ELR (cell line): ENCODE measurements around the gene RHOV.

ENCODE experiments used
- DNase-seq: peaks from one replicate; pipeline ENCODE4 v3.0.0-alpha.2; 2015; ENCODE audit warnings: low read depth

RHOV gene, protein sequence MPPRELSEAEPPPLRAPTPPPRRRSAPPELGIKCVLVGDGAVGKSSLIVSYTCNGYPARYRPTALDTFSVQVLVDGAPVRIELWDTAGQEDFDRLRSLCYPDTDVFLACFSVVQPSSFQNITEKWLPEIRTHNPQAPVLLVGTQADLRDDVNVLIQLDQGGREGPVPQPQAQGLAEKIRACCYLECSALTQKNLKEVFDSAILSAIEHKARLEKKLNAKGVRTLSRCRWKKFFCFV

DNA sequence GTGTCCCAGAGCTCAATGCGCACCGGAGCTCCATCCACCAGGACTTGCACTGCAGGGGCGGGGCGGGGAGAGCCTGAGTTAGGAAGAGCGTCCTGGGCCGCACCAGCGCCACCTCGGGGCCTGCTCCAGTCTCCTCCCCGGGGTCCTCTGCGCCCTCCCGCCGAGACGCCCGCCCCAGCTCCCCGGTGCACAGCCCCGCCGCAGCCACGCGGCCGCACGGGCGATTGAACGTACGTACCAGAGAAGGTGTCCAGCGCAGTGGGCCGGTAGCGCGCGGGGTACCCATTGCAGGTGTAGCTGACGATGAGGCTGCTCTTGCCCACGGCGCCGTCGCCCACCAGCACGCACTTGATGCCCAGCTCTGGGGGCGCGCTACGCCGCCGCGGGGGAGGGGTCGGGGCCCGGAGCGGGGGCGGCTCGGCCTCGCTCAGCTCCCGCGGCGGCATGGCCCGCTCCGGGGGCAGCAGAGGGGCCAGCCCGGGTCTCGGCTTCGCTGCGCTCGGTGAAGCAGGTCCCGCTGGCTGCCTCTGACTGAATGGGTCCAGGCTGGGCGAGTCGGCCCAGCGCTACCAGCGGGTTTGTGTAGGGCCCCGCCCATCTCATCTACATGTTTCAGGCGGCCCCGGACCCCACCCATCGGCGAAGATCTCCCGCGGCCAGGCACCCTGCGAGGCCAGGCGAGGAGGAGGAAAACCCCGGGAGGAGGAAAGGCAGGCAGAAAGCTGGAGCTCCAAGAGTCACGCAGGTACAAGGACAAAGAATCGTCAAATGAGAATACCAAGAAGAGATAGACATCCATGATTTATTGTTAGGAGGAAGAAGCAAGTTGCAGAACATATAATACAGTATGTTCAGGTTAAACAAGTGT, at the start of gene RHOV:
Gene RHOV (minus strand): TSS at position 541 of the 868 bp plus-strand sequence. CDS start 95 bp downstream, at position 446.
- peak; percentile 68 for DNase-seq

DNA sequence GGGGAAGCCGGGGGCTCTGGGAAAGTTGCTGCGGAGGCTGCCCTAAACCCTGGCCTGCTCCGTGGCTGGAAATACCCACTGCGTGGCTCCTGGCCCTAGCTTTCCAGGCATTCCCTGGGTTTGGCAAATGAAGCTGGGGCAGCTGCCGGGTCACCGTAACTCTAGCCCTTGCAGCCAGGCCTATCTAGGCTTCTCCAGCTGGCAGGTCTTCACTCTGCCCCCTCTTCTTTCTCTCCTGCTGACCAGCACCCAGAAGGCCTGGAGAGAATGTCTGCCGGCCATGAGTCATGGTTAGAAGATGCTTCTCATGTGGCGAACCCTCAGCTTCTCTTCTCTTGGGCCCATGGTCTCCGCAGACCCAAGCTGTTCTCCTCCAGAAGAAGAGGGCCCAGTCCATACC, 49.5 kb upstream of the RHOV start:
- no peak for DNase-seq

DNA sequence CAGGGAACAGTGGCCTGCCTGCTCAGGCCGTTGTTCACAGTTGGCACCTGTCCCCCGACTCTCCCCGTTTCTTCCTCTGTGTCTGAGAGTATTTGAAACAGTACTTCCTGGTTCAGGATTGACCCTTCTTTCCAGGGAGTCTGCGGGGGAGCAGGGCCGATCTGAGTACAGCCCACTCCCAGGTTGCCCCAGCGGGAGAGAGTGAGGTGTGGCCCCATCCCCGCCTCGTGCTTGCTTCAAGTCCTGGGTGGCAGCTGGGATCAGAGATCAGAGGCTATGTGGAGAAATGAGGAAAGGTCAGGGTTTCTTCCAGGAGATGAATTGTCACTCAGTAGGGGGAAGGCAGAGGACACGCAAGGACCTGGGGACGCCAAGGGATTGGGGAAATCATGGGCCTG, 48.6 kb upstream of the RHOV start:
- no peak for DNase-seq

DNA sequence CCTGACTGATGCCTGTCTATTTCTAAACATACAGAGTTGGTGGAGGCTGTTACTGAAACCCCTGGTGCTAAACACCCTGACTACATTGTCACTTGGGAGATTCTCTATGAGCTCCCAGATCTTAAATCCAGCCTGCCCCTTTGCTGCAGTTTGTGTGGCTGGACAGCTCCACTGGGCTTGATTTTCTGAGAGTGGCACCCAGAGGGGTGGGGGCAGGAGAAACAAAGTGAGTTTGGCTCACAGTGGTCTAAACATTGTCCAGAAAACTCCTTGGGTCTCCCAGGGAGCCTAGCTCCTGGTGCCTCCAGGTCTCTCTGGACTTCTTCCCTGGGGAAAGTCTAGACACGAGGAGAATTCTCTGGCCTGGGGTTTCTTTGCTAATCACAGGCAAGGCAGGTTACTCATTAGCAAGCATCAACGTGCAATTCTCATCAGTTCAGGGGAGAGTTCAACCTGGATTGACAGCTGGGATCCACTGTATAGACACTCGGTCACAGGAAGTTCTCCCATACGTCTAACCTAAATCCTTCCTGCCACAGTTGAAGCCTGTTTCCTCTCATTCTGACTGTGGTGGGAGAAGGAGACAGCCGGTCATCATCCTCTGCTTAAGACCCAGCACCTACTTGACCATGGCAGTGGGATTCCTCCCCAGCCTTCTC, 48.0 kb upstream of the RHOV start:
- no peak for DNase-seq

DNA sequence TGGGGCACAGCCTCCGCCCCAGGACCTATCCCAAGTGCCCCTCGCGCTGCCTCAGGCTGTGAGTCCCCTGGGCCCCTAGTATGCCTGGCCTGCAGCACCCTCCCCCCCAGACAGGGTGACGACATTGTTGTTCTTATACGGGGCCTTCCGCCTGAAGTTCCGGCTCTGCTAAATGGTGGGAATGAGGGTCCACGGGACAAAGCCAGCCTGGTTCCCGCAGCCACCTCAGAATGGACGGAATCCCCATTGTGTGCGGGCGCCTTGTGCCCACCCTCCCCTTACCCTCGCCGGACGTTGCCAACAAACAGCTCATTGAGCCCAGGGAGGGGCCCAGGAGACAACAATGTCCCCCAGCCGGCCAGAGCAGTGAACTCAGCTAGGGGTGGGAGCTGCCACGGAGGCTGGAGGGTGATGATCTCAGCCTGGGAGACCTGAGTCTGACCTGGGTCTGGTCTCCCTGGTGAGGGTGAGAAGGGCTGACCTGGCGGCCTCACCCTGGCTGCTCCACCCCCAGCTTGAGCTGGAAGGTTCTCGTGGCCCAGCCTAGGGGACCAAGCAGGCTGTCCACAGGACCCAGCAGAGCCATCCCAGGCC, 44.9 kb upstream of the RHOV start:
- DNase-seq = no peak

DNA sequence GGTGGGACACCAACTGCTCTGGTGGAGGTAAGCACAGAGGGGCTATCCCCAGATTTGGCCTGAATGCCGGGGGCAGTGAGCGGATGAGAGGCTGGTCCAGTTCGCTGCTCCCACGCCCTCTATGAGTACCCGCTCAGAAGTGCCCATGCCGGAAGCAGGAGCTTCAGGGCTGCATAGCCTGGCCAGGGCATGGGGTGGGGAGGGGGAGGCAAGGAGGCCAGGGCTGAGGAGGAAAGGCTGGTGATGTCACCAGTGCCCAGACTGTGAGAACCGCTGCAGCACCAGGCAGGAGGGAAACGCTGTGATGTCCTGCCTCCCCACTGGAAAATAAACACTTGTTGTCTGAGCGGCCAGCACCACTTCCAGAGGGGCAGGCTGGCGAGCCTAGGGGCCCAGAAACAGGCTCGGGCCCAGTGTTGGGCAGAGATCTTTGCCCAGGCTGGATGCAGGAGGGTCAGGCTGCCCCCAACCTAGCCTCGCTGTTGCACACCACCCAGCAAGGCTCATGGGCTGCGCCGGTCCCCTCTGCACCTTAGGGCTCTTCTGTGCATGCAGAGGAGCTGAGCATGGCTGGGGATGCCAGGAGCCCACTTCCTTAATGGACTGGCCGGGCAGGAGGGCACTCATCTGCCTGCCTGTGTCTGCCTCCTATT, 44.2 kb upstream of the RHOV start:
- no peak for DNase-seq

DNA sequence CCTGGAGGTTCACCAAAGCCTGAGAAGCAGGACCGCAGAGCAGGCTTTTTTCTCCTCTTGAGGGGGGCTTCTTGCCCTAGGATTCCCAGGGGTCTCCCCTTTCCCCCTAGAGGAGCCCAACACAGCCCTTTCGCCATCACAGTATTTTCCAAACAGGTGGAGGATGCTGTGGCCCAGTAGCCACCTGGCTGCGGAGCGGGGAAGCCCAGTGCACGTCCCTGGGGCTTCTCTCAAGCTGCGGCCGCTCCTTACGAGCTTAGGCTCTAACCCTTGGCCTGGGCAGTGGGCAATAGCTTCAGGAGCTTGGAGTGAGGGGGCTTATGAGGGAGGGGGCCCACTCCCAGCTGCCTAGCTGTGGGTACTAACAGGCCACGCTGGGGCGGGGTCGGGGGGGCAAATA, 43.6 kb upstream of the RHOV start:
- DNase-seq = no peak

DNA sequence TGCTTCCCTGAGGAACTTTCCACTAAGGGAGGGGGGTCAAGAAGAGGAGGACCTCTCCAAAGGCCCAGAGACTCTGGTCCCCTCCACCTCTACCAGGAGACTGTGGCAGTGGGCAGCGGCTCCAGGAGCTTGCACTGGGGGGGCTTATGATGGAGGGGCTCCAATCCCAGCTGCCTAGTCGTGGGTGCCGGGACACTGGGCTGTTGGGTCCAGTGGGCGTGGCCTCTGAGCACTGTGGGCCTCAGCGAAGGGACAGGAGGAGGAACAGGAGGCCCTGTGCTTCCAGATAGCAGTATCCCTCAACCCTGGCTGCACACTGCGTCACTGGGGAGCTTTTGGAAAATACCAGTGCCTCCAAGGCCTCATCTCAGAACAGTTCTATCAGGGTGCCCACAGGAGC, 41.6 kb upstream of the RHOV start:
- DNase-seq = no peak

DNA sequence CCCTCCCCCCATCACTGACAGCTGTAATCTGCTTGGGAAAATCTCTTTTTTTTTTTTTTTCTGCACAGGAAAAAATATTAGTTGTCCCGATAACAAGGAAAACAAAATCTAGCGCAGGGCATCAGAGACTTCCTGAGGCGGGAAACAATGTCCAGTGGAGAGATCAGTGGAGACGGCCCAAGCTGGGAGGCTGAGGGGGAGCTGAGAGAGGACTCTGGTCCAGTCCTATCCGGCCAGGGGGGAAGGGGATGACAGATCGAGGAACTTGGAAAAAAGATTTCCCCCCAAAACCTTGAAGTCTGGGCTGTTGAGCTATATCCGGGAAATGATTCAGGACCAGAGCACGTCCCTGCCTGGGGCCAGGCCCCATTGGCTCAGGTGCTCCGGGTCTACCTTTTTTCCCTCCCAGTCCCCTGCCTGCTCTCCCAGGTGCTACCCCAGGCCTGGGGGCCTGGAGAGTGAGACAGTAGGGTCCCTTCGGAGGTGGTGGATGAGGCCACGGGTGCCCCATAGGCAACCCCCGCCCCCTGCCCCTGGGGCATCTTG, 41.2 kb upstream of the RHOV start:
- no peak for DNase-seq

DNA sequence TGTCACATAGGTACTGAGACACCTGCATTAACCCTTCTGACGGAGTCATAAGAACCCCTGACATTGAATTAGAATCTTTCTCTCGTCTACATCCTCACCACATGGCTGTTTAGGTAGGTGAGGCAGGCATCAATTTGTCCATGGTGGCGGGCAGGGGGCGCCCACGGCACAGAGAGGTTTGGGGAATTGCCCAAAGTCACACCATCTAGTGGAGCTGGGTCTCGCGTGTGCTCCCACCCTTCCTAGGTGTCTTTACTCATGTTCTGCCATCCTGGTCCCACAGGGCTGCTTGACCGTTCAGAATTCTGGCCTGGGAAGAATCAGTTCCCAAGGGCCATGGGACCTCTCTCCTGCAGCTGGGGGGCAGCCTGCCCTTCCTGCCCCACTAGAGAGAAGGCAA, 40.5 kb upstream of the RHOV start:
- no peak for DNase-seq

DNA sequence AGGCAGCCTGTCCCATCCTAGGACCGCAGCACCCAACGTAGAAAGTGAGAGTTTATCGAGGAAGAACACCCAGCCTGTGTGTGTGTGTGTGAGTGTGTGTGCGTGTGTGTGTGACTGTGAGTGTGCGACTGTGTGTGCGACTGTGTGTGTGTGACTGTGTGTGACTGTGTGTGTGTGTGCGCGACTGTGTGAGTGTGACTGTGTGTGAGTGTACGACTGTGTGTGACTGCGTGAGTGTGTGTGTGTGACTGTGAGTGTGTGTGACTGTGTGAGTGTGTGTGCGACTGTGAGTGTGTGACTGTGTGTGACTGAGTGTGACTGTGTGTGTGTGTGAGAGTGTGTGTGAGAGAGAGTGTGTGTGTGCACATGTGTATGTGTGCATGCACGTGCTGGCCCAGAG, 40.0 kb upstream of the RHOV start:
- DNase-seq = no peak

DNA sequence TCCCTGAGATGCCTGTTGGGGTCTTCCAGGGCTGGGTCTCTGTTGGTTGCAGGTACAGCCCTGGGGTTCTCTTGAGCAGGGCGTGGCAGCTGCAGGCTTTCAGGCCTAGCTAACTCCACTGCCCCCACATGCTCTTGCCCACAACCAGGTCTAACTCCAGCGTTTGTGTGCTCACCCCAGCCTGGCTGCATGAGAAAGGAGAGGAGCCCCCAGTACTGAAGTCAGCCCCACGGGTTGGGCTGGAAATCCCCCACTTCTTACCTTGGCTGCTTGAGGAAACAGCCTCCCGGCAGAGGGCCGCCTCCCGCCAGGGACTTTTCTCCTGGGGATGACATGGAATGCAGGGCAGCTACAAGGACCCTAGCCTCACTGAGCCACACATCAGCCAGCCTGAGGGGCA, 38.4 kb upstream of the RHOV start:
- DNase-seq = no peak

DNA sequence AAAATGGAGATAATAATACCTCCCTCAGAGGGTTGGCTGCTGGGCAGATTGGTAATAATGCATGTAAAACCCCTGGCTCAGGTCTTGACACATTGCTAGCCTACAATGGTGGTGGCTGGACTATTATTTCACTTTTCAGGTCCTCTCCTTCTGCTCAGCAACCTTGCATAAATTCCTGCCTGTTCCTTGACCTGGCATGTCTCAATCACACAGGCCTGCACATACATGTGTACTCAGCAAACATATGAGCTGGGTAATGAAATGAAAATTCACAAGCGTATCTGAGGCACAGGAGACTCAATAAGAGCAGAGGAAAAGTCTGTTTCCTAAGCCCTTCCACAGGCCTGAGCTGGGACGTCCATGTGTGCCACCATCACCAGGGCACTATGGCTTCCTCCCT, 37.7 kb upstream of the RHOV start:
- no peak for DNase-seq

DNA sequence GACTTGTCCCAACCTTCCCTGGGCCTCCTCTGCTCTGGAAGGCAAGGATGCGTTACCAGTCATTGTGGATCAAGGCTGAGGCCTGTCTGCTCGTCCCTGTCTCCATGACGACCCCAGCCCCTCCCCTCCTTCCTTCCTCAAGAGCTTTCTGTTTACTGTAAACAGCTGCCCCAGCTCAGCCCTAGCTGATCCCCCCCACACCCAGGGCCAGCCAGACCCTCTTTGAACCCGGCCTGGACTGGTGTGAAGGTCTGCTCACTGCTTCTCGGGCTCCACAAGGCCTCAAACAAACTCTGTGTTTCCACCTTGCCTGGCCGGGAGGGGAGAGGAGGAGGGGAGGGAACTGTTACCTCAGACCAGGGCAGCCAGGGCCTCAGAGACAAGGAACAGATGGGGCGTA, 37.1 kb upstream of the RHOV start:
- DNase-seq = no peak

DNA sequence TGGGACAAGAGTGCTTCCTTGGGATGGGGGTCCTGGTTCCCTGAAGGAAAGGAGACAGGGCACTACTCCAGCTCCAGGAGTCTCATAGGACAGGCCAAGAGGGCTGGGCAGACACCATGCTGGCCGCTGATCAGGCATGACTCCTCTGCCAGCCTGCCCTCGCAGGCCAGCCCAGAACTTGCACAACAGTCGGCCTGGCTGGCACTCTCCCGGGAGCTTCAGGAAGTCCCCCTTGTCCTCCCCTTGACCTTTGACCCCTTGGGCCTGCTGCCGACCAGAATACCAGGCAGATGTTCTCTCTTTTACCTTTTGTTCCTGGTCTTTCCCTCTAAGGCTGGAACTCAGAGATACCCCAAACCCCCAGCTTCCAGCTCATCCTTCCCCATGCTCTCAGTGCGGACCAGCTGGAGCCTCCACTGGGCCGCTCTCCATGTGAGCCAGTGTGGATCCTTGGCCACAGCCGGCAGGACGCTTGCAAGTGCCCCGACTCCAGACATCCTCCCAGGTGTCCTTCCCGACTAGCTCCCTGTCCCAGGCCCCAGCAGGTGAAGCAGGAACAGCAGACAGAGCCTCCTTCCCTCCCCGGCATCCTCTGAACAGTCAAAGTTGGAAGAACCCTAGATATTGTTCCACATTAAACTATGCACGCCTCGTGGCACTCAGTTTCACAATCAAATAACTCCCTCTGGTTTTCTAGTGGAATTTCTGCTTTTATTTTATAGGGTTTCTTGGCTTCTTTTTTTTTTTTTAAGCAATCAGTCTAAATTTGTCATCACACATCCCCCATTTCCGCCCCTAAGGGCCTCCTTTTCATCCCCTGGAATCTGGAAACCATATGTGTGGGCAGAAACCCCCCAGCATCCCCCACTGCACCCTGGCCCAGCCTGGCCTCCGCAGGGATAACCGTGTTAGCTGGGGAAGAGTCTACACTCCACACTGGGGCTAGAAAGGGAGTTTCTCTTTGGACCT, 35.9 kb upstream of the RHOV start:
- DNase-seq = peak; percentile 30

DNA sequence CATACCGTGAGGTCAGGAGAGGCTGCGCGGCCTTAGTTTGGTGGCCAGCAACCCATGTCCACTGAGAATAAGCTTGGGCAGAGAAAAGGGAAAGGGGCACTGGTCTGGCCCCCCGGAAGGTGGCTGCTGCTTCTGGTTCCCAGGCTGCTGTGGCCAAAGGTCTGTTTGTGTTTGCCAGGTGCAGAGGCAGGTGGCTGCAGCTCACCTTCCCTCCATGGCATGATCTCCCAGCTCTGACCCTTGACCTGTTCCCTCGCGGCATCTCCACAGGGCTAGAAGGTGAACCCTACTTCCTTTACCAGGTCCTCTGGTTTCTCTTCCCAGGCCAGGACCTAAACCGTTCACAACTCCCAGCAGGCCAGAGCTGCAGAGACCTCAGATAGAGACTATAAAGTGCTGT, 34.1 kb upstream of the RHOV start:
- DNase-seq = no peak

DNA sequence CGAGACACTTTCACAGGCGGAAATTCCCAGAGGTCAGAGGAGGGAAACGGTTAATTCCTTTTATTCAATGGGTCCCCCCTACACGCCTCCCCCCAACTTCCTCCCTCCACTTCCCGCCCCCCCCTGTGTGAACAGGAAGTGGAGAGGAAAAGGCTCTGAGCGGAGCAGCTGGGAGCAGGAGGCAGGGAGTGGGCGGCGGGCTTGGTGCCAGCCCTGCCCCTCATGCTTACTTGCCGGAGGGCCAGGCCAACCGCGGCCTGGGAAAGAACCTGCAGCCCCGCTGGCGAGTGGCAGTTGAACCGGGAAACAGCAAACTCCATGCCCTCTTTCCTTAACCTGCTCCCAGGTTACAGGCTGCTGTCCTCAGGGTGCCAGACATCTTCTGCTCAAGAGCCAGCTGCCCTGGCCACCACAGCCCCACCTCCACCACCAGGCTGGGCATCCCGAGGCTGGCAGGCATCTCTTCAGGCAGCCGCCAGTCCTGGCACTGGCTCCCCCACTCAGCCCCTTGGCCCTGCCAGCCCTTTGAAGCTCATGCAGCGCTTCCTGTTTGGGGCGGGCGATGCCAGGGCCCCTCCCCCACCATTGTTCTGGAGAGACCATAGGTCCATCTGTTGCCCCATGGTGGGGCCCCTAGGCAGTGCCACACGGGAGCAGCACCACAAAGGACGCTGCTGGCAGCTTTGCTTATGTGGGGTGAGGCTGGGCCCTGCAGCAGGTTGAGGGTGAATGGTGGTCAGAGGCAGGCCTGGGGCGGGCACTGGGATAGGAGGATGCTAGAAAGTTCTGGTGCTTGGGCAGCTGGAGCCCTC, 33.2 kb upstream of the RHOV start:
- DNase-seq = peak; percentile 40

DNA sequence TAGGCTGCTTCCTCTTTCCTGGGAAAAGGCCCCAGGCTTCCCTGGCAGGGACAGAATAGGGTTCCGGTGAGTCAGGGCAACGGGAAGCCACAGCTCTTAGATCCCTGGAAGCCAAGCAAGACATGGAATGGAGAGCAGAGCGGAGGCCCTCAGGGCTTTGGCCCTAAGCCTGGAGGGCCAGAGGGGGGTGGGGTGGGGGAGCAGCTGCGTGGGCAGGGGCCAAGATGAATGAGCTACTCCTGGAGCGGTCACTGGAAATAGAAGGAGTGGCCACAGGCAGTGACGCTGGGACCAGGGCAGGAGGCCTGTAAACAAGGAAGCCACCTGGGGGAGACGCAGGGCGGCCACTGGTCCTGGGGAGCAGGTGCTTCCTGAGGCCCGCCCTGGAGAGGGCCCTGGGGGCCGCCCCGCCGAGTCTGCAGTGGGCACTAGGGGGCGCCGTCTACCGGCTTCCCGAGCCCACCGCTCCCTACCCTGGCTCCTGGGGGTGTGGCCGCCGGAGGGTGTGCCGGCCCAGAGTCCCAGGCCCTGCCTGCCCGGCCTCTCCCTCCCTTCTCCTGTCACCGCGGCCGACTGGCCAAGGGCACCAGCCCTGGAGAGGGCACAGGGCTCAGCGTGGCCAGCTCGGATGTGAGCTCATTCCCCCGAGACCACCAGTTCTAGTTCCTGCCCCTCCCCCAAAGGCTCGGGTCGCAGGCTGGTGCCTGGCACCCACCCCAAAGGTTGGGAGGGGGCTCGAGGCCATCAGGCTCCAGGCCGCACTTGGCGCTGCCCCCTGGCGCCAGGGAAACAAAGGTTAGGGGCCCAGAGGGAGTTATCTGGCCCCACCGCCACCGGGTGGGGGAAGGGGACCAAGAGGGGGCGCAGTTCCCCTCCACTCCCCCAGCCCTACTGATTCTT, 32.3 kb upstream of the RHOV start:
- peak; percentile 98 for DNase-seq
